Keratinocyte (primary cell): ENCODE data around the gene IGFL2.

Experiments
- EZH2 ChIP-seq: IDR thresholded peaks from one replicate; pipeline ENCODE4 v1.6.1; 2012; ENCODE audit warnings: inconsistent platforms, mild to moderate bottlenecking, low read length, moderate library complexity
- TF ChIP-seq, protein P1 (sequence below), 3 experiments: IDR thresholded peaks in 1 of 3; conservative IDR thresholded peaks in 1 of 3; optimal IDR thresholded peaks in 1 of 3; 2 replicates in 2 of 3; 3 replicates in 1 of 3; pipeline versions ENCODE3 to v1.5.1; 2011; ENCODE audit warnings: low read length in 3 of 3, mild to moderate bottlenecking in 3 of 3, moderate library complexity in 2 of 3, control low read depth in 1 of 3, inconsistent platforms in 1 of 3; ENCODE audit not compliant: insufficient read depth in 2 of 3; ENCODE audit errors: extremely low read depth in 1 of 3

DNA sequence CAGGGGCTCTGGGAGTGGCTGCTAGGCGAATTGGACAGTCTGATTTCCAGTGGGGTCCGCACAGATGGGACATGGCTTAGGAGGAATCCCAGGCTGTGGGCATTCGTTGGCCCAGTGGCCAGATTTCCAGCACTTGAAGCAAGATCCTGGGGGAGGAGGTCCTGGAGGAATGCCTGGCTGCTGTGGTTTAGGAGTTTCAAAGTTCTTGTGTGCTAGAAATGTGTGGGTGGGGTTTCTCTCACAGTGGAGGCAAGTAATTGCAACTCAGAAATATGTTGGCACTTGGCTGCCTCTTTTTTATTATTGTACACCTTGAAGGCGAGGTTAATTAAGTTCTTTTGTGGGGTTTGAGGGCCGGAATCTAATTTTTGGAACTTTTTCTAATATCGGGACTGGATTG is 40.7 kb upstream of the IGFL2 start:
- TF ChIP-seq, protein P1, sequence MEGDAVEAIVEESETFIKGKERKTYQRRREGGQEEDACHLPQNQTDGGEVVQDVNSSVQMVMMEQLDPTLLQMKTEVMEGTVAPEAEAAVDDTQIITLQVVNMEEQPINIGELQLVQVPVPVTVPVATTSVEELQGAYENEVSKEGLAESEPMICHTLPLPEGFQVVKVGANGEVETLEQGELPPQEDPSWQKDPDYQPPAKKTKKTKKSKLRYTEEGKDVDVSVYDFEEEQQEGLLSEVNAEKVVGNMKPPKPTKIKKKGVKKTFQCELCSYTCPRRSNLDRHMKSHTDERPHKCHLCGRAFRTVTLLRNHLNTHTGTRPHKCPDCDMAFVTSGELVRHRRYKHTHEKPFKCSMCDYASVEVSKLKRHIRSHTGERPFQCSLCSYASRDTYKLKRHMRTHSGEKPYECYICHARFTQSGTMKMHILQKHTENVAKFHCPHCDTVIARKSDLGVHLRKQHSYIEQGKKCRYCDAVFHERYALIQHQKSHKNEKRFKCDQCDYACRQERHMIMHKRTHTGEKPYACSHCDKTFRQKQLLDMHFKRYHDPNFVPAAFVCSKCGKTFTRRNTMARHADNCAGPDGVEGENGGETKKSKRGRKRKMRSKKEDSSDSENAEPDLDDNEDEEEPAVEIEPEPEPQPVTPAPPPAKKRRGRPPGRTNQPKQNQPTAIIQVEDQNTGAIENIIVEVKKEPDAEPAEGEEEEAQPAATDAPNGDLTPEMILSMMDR (optimal IDR thresholded peaks at IDR 0.05 in 1 of 3, IDR thresholded peaks at IDR 0.05 in 1 of 3, conservative IDR thresholded peaks at IDR 0.05 in 1 of 3; ENCODE audit: extremely low read depth in 1 of 3, insufficient read depth in 2 of 3, low read length in 3 of 3), result no peak
- TF ChIP-seq EZH2, result no peak
